HCT116 (cell line): ENCODE data around the gene AGGF1. TPM values are rescaled to one million over a fixed set of nuclear protein-coding genes. Genes with fewer than 3 reads are reported as not detected.

Source experiments
- ATAC-seq: fragments of 200-7000 bp; cut with Tn5 transposase; 2 replicates; pipeline ENCODE4 v1.9.1; 2020; ENCODE audit warnings: mild to moderate bottlenecking, moderate library complexity
- BruUV-seq: library from RNA; stranded (reverse); fragments of 400-500 nt; replicated peaks from 2 replicates; lab custom pipeline; 2021; lab: Mats Ljungman, UMichigan
- CTCF ChIA-PET: fragments of 300-600 bp; sonication (Branson Sonifier 250); formaldehyde crosslinking; loops from one replicate; lab custom pipeline; 2021; ENCODE audit warnings: antibody characterized with exemption; lab: Charles Lee
- POLR2A ChIA-PET: fragments of 300-600, 350-600 bp; sonication (Branson Sonifier 250); formaldehyde crosslinking; loops from one replicate; lab custom pipeline; 2021; ENCODE audit warnings: antibody characterized with exemption; lab: Charles Lee
- RAD21 ChIA-PET, 2 experiments: fragments of 300-600 bp; sonication (Branson Sonifier 250); formaldehyde crosslinking; loops; one replicate each; lab custom pipeline; 2023; ENCODE audit warnings: low total read pairs in 2 of 2; ENCODE audit not compliant: uncharacterized antibody in 2 of 2, unreplicated experiment in 2 of 2, low non-redundant PET in 1 of 2; lab: Charles Lee
- DNase-seq: peaks from one replicate; pipeline ENCODE4 v3.0.0-alpha.2; 2010; ENCODE audit warnings: low read depth, low spot score
- H2AFZ ChIP-seq: fragments of 200-600 bp; shearing (Covaris generic), sonication (generic); 2 replicates; pipeline ENCODE4 v1.6.1; 2017; ENCODE audit warnings: low read depth, mixed run types, mixed read lengths, antibody characterized with exemption, low read length; ENCODE audit not compliant: poor library complexity, severe bottlenecking
- H3K27ac ChIP-seq: 2 replicates; pipeline ENCODE4 v1.5.1; 2012; ENCODE audit warnings: low read depth, low read length
- H3K27me3 ChIP-seq: fragments of 200-600 bp; sonication (generic); 2 replicates; pipeline ENCODE4 v1.6.1; 2016; ENCODE audit warnings: mixed run types, low read length, mixed read lengths; ENCODE audit not compliant: insufficient read depth
- H3K36me3 ChIP-seq, 2 experiments: fragments of 200-500 bp in 1 of 2; fragments of 200-600 bp in 1 of 2; sonication (Bioruptor generic) in 1 of 2; sonication (generic) in 1 of 2; 2 replicates each; pipeline versions ENCODE4 v1.5.1 to v1.6.1; 2014 to 2016; ENCODE audit warnings: low read length in 2 of 2, inconsistent platforms in 1 of 2, mixed read lengths in 1 of 2, mixed run types in 1 of 2; ENCODE audit not compliant: insufficient read depth in 2 of 2, control insufficient read depth in 1 of 2
- H3K4me1 ChIP-seq, 2 experiments: fragments of 200-600 bp in 1 of 2; sonication (generic) in 1 of 2; 2 replicates each; pipeline versions ENCODE4 v1.5.1 to v1.6.1; 2012 to 2017; ENCODE audit warnings: low read length in 2 of 2, inconsistent platforms in 1 of 2, mild to moderate bottlenecking in 1 of 2, mixed read lengths in 1 of 2, mixed run types in 1 of 2, moderate library complexity in 1 of 2; ENCODE audit not compliant: insufficient read depth in 2 of 2, control insufficient read depth in 1 of 2
- H3K4me2 ChIP-seq: fragments of 200-600 bp; sonication (generic); 2 replicates; pipeline ENCODE4 v1.6.1; 2017; ENCODE audit warnings: mixed run types, low read length, mixed read lengths
- H3K4me3 ChIP-seq, 2 experiments: fragments of 200-600 bp in 1 of 2; sonication (generic) in 1 of 2; replicated peaks in 1 of 2; 2 replicates each; pipeline ENCODE4 v1.5.1; 2011 to 2016; ENCODE audit warnings: low read length in 2 of 2, control low read depth in 1 of 2, low read depth in 1 of 2, mild to moderate bottlenecking in 1 of 2, mixed read lengths in 1 of 2, mixed run types in 1 of 2
- H3K79me2 ChIP-seq: fragments of 200-600 bp; sonication (generic); 2 replicates; pipeline ENCODE4 v1.6.1; 2017; ENCODE audit warnings: mild to moderate bottlenecking, mixed run types, low read length, moderate library complexity, mixed read lengths; ENCODE audit not compliant: insufficient read depth
- H3K9ac ChIP-seq: fragments of 200-600 bp; sonication (generic); 2 replicates; pipeline ENCODE4 v1.6.1; 2016; ENCODE audit warnings: low read length, mixed read lengths
- H3K9me2 ChIP-seq: fragments of 200-600 bp; sonication (generic), shearing (Covaris generic); 2 replicates; pipeline ENCODE4 v1.6.1; 2017; ENCODE audit warnings: mixed run types, mild to moderate bottlenecking, moderate library complexity; ENCODE audit not compliant: insufficient read depth
- H3K9me3 ChIP-seq, 2 experiments: fragments of 200-500 bp in 1 of 2; fragments of 200-600 bp in 1 of 2; sonication (Bioruptor generic) in 1 of 2; sonication (generic) in 1 of 2; 2 replicates each; pipeline ENCODE4 v1.6.1; 2014 to 2017; ENCODE audit warnings: low read length in 2 of 2, mixed read lengths in 2 of 2, inconsistent platforms in 1 of 2, low read depth in 1 of 2, mild to moderate bottlenecking in 1 of 2, mixed run types in 1 of 2, moderate library complexity in 1 of 2; ENCODE audit not compliant: control insufficient read depth in 1 of 2, insufficient read depth in 1 of 2
- H4K20me1 ChIP-seq: fragments of 200-600 bp; sonication (generic), shearing (Covaris generic); 2 replicates; pipeline ENCODE4 v1.6.1; 2017; ENCODE audit warnings: mixed run types, mild to moderate bottlenecking, moderate library complexity; ENCODE audit not compliant: insufficient read depth
- ATF3 ChIP-seq: IDR thresholded peaks from 2 replicates; pipeline ENCODE4 v1.6.1; 2012
- CEBPB ChIP-seq: IDR thresholded peaks from 2 replicates; pipeline ENCODE4 v1.6.1; 2012; ENCODE audit warnings: low read depth
- CTCF ChIP-seq, 3 experiments: fragments of 200-600 bp in 1 of 3; sonication (generic) in 1 of 3; IDR thresholded peaks in 2 of 3; conservative IDR thresholded peaks in 1 of 3; 2 replicates each; pipeline ENCODE4 v1.5.1; 2012 to 2017; ENCODE audit warnings: low read depth in 2 of 3, low read length in 2 of 3, antibody characterized with exemption in 1 of 3, borderline replicate concordance in 1 of 3, control low read depth in 1 of 3, mild to moderate bottlenecking in 1 of 3, mixed read lengths in 1 of 3, mixed run types in 1 of 3, moderate library complexity in 1 of 3; ENCODE audit not compliant: insufficient read depth in 1 of 3
- EGR1 ChIP-seq: IDR thresholded peaks from 2 replicates; pipeline ENCODE4 v1.6.1; 2012; ENCODE audit warnings: low read depth
- ELF1 ChIP-seq: IDR thresholded peaks from 2 replicates; pipeline ENCODE4 v1.6.1; 2012; ENCODE audit warnings: low read depth, borderline replicate concordance
- EZH2 ChIP-seq: fragments of 200-600 bp; sonication (generic); IDR thresholded peaks from 2 replicates; pipeline ENCODE4 v1.6.1; 2017; ENCODE audit warnings: antibody characterized with exemption, mixed run types
- FOSL1 ChIP-seq: IDR thresholded peaks from 2 replicates; pipeline ENCODE4 v1.6.1; 2012; ENCODE audit warnings: low read depth
- REST ChIP-seq: IDR thresholded peaks from 2 replicates; pipeline ENCODE4 v1.6.1; 2012; ENCODE audit warnings: low read depth
- TCF7L2 ChIP-seq: IDR thresholded peaks from 2 replicates; pipeline ENCODE4 v1.7.0; 2011; ENCODE audit warnings: borderline replicate concordance, inconsistent platforms; ENCODE audit not compliant: insufficient read depth, insufficient read length; ENCODE audit errors: extremely low read depth
- ZBTB33 ChIP-seq: IDR thresholded peaks from 2 replicates; pipeline ENCODE4 v1.6.1; 2011; ENCODE audit warnings: mild to moderate bottlenecking, low read length, moderate library complexity; ENCODE audit not compliant: insufficient replicate concordance; ENCODE audit errors: extremely low read depth
- ZFX ChIP-seq: fragments of 450-650 bp; IDR thresholded peaks from 2 replicates; pipeline ENCODE4 v1.6.1; 2017
- ZNF274 ChIP-seq: fragments of 200-500 bp; sonication (Bioruptor generic); IDR thresholded peaks from 2 replicates; pipeline ENCODE4 v1.6.1; 2014; ENCODE audit warnings: mild to moderate bottlenecking, low read depth, low read length, inconsistent platforms
- intact Hi-C: fragments of 100-400 bp; cut with micrococcal nuclease; formaldehyde crosslinking; loops from 2 replicates; pipeline ENCODE4 v1.10.0; 2022
- total RNA-seq: library from RNA; stranded (reverse); gene quantifications from one replicate; pipeline ENCODE4 v1.2.1, GENCODE V29; 2021; ENCODE audit not compliant: unreplicated experiment

AGGF1 gene
- total RNA-seq, 1 experiment from 2014 or later: 22.2 TPM

- TF ChIP-seq CTCF (IDR thresholded peaks at IDR 0.05 in 2 of 3, conservative IDR thresholded peaks at IDR 0.05 in 1 of 3; ENCODE audit: borderline replicate concordance in 1 of 3, insufficient read depth in 1 of 3, low read depth in 2 of 3, low read length in 2 of 3) (peak in 1 of 3 experiments; percentile 8; a peak in 1 of 6 replicates), ATF3 (0 out of 2 replicates have a peak, but pooled peaks have one; percentile 33), TCF7L2 (no peak), FOSL1 (no peak)
Observed at GRCh38 chr5:77086689-77087483, 56.7 kb downstream of the AGGF1 start, which contains the start of gene ZBED3 (continued).

- intact Hi-C loops: no loop called here
- peak overlapping the region; percentile 85 for H3K4me2 ChIP-seq
- ChIA-PET RAD21 (no interaction called here), CTCF (interaction anchor here (1.6 kb wide), 1 partner anchor 219 kb away, joined by 4 read pairs; no protein-coding TSS in a partner anchor), POLR2A (interaction anchor here (0.6 to 1.4 kb wide), 4 partner anchors 11 to 348 kb away, joined by 3 to 5 read pairs (median 4); no protein-coding TSS in a partner anchor)
- no peak for ATAC-seq
- DNase-seq: no peak
- peaks cover 6 to 16% of the 10 kb centered on the region in 2 experiments; a peak in 2 of 4 replicates for H3K4me1 ChIP-seq
- no peaks in the 10 kb centered on the region for H3K36me3 ChIP-seq
- BruUV-seq: TSS peak; percentile 61
- no peaks in the 10 kb centered on the region for H3K9me2 ChIP-seq
- H3K79me2 ChIP-seq: peaks cover 8% of the 10 kb centered on the region; the same call in 1 of the 2 replicates
- peak overlapping the region; percentile 86 for H3K27ac ChIP-seq
- peak overlapping the region; percentile 3 for H2AFZ ChIP-seq
- no peaks in the 10 kb centered on the region for H3K9me3 ChIP-seq
- H4K20me1 ChIP-seq: no peaks in the 10 kb centered on the region
- H3K4me3 ChIP-seq: peak overlapping the region; percentile 66 to 69
- H3K9ac ChIP-seq: peak overlapping the region; percentile 76
- H3K27me3 ChIP-seq: no peaks in the 10 kb centered on the region
- TF ChIP-seq TCF7L2 (no peak), REST (no peak), ELF1 (no peak), EGR1 (no peak), CEBPB (no peak), EZH2 (no peak), ZNF274 (no peak), ZBTB33 (no peak), ZFX (no peak)
Observed at GRCh38 chr5:77087484-77088261, 57.5 kb downstream of the AGGF1 start.
